Measurements from ENCODE around the gene SORCS2.

DNA sequence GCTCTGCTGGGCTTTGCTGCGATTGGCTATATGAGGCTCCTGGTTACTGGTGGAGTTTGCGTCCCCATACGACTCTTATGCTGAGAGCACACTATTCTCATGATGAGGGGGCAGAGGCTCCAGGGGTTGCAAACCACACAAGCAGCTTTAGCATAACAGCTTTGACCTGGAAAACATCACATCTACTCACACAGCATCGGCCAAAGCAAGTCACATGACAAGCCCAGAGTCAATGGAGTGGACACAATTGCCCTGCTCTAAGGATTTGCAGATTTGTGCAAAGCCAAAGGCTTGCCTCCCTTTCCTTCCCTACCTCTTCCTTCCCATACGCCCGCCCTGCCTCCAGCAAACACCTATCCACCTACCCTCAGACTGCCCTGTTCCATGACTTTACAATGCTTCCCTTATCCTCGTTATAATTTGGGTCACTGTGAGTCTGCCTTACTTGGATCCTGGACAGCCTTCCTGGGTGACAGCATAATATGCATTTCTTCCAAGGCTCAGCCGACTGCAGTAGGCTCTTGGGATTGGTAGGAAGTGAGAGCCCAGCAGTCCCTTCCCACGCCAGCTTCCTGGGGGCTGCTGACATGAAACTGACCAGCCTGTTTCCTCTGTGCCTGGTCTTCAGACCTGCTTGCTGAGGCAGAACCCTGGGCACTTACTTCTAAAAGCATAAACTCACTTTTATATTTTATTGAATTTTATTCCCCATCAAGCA is 450.6 kb downstream of the SORCS2 start:
- TF ChIP-seq, protein P1, sequence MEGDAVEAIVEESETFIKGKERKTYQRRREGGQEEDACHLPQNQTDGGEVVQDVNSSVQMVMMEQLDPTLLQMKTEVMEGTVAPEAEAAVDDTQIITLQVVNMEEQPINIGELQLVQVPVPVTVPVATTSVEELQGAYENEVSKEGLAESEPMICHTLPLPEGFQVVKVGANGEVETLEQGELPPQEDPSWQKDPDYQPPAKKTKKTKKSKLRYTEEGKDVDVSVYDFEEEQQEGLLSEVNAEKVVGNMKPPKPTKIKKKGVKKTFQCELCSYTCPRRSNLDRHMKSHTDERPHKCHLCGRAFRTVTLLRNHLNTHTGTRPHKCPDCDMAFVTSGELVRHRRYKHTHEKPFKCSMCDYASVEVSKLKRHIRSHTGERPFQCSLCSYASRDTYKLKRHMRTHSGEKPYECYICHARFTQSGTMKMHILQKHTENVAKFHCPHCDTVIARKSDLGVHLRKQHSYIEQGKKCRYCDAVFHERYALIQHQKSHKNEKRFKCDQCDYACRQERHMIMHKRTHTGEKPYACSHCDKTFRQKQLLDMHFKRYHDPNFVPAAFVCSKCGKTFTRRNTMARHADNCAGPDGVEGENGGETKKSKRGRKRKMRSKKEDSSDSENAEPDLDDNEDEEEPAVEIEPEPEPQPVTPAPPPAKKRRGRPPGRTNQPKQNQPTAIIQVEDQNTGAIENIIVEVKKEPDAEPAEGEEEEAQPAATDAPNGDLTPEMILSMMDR (optimal IDR thresholded peaks at IDR 0.05 in 1 of 3, IDR thresholded peaks at IDR 0.05 in 1 of 3, conservative IDR thresholded peaks at IDR 0.05 in 1 of 3; ENCODE audit: extremely low read depth in 1 of 3, insufficient read depth in 2 of 3, low read length in 3 of 3): no peak
- no peak for TF ChIP-seq EZH2 (IDR thresholded peaks at IDR 0.05; ENCODE audit: low read length)

Data from keratinocyte (primary cell).